WTC11 (cell line): Measurements from ENCODE around the gene APBB3. TPM values are rescaled to one million over a fixed set of nuclear protein-coding genes. Genes with fewer than 3 reads are reported as not detected.
"Not testable (repeated sequence)": the region's sequence is repeated elsewhere in the genome, so short reads cannot be mapped to it uniquely, and the experiment has no call there.

ENCODE experiments used
- ATAC-seq: fragments of 200-7000 bp; cut with Tn5 transposase; 2 replicates; pipeline ENCODE4 v1.10.0; 2021; ENCODE audit warnings: mild to moderate bottlenecking, moderate library complexity
- CTCF ChIA-PET: fragments of 300-600 bp; sonication (Branson Sonifier 250); formaldehyde crosslinking; loops from one replicate; lab custom pipeline; 2021; ENCODE audit warnings: antibody characterized with exemption; lab: Charles Lee
- POLR2A ChIA-PET: fragments of 350-600 bp; sonication (Branson Sonifier 250); formaldehyde crosslinking; loops from one replicate; lab custom pipeline; 2021; ENCODE audit warnings: antibody characterized with exemption; lab: Charles Lee
- DNase-seq: peaks from one replicate; pipeline ENCODE4 v3.0.0; 2021; ENCODE audit warnings: low spot score
- H3K27ac Mint-ChIP-seq: 2 replicates; pipeline ENCODE4 v1.8.0; 2021; ENCODE audit warnings: mixed read lengths
- H3K27me3 Mint-ChIP-seq: 2 replicates; pipeline ENCODE4 v1.8.0; 2021; ENCODE audit warnings: low read depth, mild to moderate bottlenecking, moderate library complexity, mixed read lengths
- H3K36me3 Mint-ChIP-seq: 2 replicates; pipeline ENCODE4 v1.8.0; 2021; ENCODE audit warnings: mixed read lengths
- H3K4me1 Mint-ChIP-seq: 2 replicates; pipeline ENCODE4 v1.8.0; 2022; ENCODE audit warnings: mixed read lengths
- H3K4me3 Mint-ChIP-seq: 2 replicates; pipeline ENCODE4 v1.8.0; 2021; ENCODE audit warnings: mild to moderate bottlenecking, moderate library complexity, mixed read lengths
- H3K9me3 Mint-ChIP-seq: 2 replicates; pipeline ENCODE4 v1.8.0; 2021; ENCODE audit warnings: mixed read lengths
- ATF2 ChIP-seq: sonication (generic); formaldehyde crosslinking; IDR thresholded peaks from 2 replicates; pipeline ENCODE4 v1.8.1; 2022; ENCODE audit warnings: low read depth, missing genetic modification reagents, borderline replicate concordance
- CBFB ChIP-seq: sonication (generic); formaldehyde crosslinking; IDR thresholded peaks from 2 replicates; pipeline ENCODE4 v1.8.1; 2022; ENCODE audit warnings: mild to moderate bottlenecking, low read depth, missing genetic modification reagents
- CREB1 ChIP-seq: sonication (generic); formaldehyde crosslinking; IDR thresholded peaks from 2 replicates; pipeline ENCODE4 v1.8.0; 2023; ENCODE audit warnings: mild to moderate bottlenecking, missing genetic modification reagents
- CREM ChIP-seq: sonication (generic); formaldehyde crosslinking; IDR thresholded peaks from 2 replicates; pipeline ENCODE4 v1.8.1; 2022; ENCODE audit warnings: mild to moderate bottlenecking, missing genetic modification reagents, moderate library complexity
- CTCF ChIP-seq: fragments of 200-600 bp; IDR thresholded peaks from 2 replicates; pipeline ENCODE4 v1.8.0; 2022; ENCODE audit warnings: antibody characterized with exemption
- E2F1 ChIP-seq: sonication (generic); formaldehyde crosslinking; IDR thresholded peaks from 2 replicates; pipeline ENCODE4 v1.8.0; 2022; ENCODE audit warnings: mild to moderate bottlenecking, missing genetic modification reagents
- EMX1 ChIP-seq: fragments of 250-450 bp; sonication (Bioruptor Pico); IDR thresholded peaks from 2 replicates; pipeline ENCODE4 v1.8.0; 2021; ENCODE audit warnings: mild to moderate bottlenecking
- ERG ChIP-seq: fragments of 250-450 bp; sonication (Bioruptor Pico); IDR thresholded peaks from 2 replicates; pipeline ENCODE4 v1.8.0; 2021; ENCODE audit warnings: mild to moderate bottlenecking
- GABPB1 ChIP-seq: sonication (generic); formaldehyde crosslinking; IDR thresholded peaks from 2 replicates; pipeline ENCODE4 v1.8.1; 2023; ENCODE audit warnings: mild to moderate bottlenecking, missing genetic modification reagents
- HMGA2 ChIP-seq: fragments of 250-450 bp; sonication (Bioruptor Pico); IDR thresholded peaks from 2 replicates; pipeline ENCODE4 v1.4.0; 2021; ENCODE audit warnings: mild to moderate bottlenecking, moderate library complexity
- IRF1 ChIP-seq: sonication (generic); formaldehyde crosslinking; IDR thresholded peaks from 2 replicates; pipeline ENCODE4 v1.8.0; 2023; ENCODE audit warnings: missing genetic modification reagents
- IRF2 ChIP-seq: sonication (generic); formaldehyde crosslinking; IDR thresholded peaks from 2 replicates; pipeline ENCODE4 v1.8.0; 2022; ENCODE audit warnings: low read depth, missing genetic modification reagents, borderline replicate concordance
- JAZF1 ChIP-seq: fragments of 250-450 bp; sonication (Bioruptor Pico); IDR thresholded peaks from 2 replicates; pipeline ENCODE4 v1.9.0; 2021; ENCODE audit warnings: moderate library complexity, mild to moderate bottlenecking, inconsistent platforms
- NFE2L1 ChIP-seq: sonication (generic); formaldehyde crosslinking; IDR thresholded peaks from 2 replicates; pipeline ENCODE4 v1.8.1; 2023; ENCODE audit warnings: missing genetic modification reagents
- NR1H2 ChIP-seq: sonication (generic); formaldehyde crosslinking; IDR thresholded peaks from 2 replicates; pipeline ENCODE4 v1.9.0; 2021; ENCODE audit warnings: mild to moderate bottlenecking, moderate library complexity, missing genetic modification reagents
- NR2C2 ChIP-seq: sonication (generic); formaldehyde crosslinking; IDR thresholded peaks from 2 replicates; pipeline ENCODE4 v1.8.0; 2022; ENCODE audit warnings: mild to moderate bottlenecking, missing genetic modification reagents
- PRRX2 ChIP-seq: fragments of 250-450 bp; sonication (Bioruptor Pico); IDR thresholded peaks from 2 replicates; pipeline ENCODE4 v1.8.0; 2021; ENCODE audit warnings: mild to moderate bottlenecking
- SMAD4 ChIP-seq: sonication (generic); formaldehyde crosslinking; IDR thresholded peaks from 2 replicates; pipeline ENCODE4 v1.8.0; 2022; ENCODE audit warnings: mild to moderate bottlenecking, missing genetic modification reagents
- SP1 ChIP-seq: sonication (generic); formaldehyde crosslinking; conservative IDR thresholded peaks from 2 replicates; pipeline ENCODE4 v1.8.1; 2022; ENCODE audit warnings: missing genetic modification reagents
- USF1 ChIP-seq: sonication (generic); formaldehyde crosslinking; IDR thresholded peaks from 2 replicates; pipeline ENCODE4 v1.8.0; 2022; ENCODE audit warnings: mild to moderate bottlenecking, missing genetic modification reagents
- ZNF121 ChIP-seq: sonication (generic); formaldehyde crosslinking; IDR thresholded peaks from 2 replicates; pipeline ENCODE4 v1.8.0; 2023; ENCODE audit warnings: missing genetic modification reagents
- ZNF396 ChIP-seq: fragments of 250-450 bp; sonication (Bioruptor Pico); IDR thresholded peaks from 2 replicates; pipeline ENCODE4 v1.8.0; 2021; ENCODE audit warnings: mild to moderate bottlenecking, moderate library complexity, borderline replicate concordance
- total RNA-seq: library from RNA; stranded (reverse); gene quantifications from 3 replicates; pipeline ENCODE4 v1.2.3, GENCODE V29; 2021

The APBB3 gene
- total RNA-seq, 1 experiment from 2014 or later: 25.9 TPM

GRCh38 chr5:140595538-140596300 lies 31.3 kb upstream of the APBB3 start (continued):
- TF ChIP-seq E2F1: no peak
- no peak for TF ChIP-seq CREB1 (CRISPR knock-in tag)
- TF ChIP-seq, all 79 proteins: peak for 0

GRCh38 chr5:140594169-140594568 lies 29.8 kb upstream of the APBB3 start:
- CTCF ChIA-PET: interaction anchor here (1.5 kb wide), 1 partner anchor 41 kb away, joined by 3 read pairs; no protein-coding TSS in a partner anchor
- DNase-seq: no peak
- no peak for TF ChIP-seq JAZF1 (CRISPR knock-in tag)
- TF ChIP-seq NFE2L1: no peak
- no peak for TF ChIP-seq ZNF121
- TF ChIP-seq PRRX2: no peak
- TF ChIP-seq HMGA2: no peak
- TF ChIP-seq CTCF: no peak
- TF ChIP-seq ZNF396 (CRISPR knock-in tag): no peak
- no peak for TF ChIP-seq NR2C2 (CRISPR knock-in tag)
- no peak for TF ChIP-seq IRF1 (CRISPR knock-in tag)
- H3K27me3 Mint-ChIP-seq: peaks cover 19% of the 10 kb centered on the region
- POLR2A ChIA-PET: no interaction called here
- peaks cover 5% of the 10 kb centered on the region for H3K4me1 Mint-ChIP-seq
- H3K9me3 Mint-ChIP-seq: no peaks in the 10 kb centered on the region
- no peak overlapping the region for H3K27ac Mint-ChIP-seq
- no peaks in the 10 kb centered on the region for H3K36me3 Mint-ChIP-seq
- ATAC-seq: no peak
- H3K4me3 Mint-ChIP-seq: no peak overlapping the region

GRCh38 chr5:140593070-140593469 lies 28.7 kb upstream of the APBB3 start:
- H3K4me1 Mint-ChIP-seq, H3K27ac Mint-ChIP-seq, DNase-seq, ATAC-seq, POLR2A ChIA-PET, H3K9me3 Mint-ChIP-seq, H3K36me3 Mint-ChIP-seq: not testable (repeated sequence)
- CTCF ChIA-PET: interaction anchor here (1.5 kb wide), 1 partner anchor 42 kb away, joined by 3 read pairs; no protein-coding TSS in a partner anchor
- peaks cover 12% of the 10 kb centered on the region; the same call in 1 of the 2 replicates for H3K27me3 Mint-ChIP-seq
- H3K4me3 Mint-ChIP-seq: peak overlapping the region; percentile 22; the same call in 1 of the 2 replicates

- ATAC-seq: no peak
- peaks cover 14% of the 10 kb centered on the region; the same call in 1 of the 2 replicates for H3K27me3 Mint-ChIP-seq
- no peaks in the 10 kb centered on the region; the same call in 1 of the 2 replicates for H3K9me3 Mint-ChIP-seq
- H3K27ac Mint-ChIP-seq: no peak overlapping the region
- no peaks in the 10 kb centered on the region for H3K36me3 Mint-ChIP-seq
- no peak for DNase-seq
- H3K4me3 Mint-ChIP-seq: no peak overlapping the region
- CTCF ChIA-PET: no interaction called here
- POLR2A ChIA-PET: no interaction called here
- H3K4me1 Mint-ChIP-seq: peaks cover 5% of the 10 kb centered on the region
- no peak for TF ChIP-seq CBFB (CRISPR knock-in tag)
- TF ChIP-seq CREM (CRISPR knock-in tag): no peak
- TF ChIP-seq GABPB1 (CRISPR knock-in tag): no peak
- no peak for TF ChIP-seq SMAD4
- TF ChIP-seq EMX1 (CRISPR knock-in tag): no peak
- TF ChIP-seq USF1 (CRISPR knock-in tag): no peak
- TF ChIP-seq SP1 (CRISPR knock-in tag): no peak
- no peak for TF ChIP-seq IRF2 (CRISPR knock-in tag)
- TF ChIP-seq NR1H2 (CRISPR knock-in tag): no peak
- no peak for TF ChIP-seq ATF2
- no peak for TF ChIP-seq NFE2L1
- TF ChIP-seq ERG (CRISPR knock-in tag): no peak
Observed at GRCh38 chr5:140591747-140592372, 27.5 kb upstream of the APBB3 start.
